GM19238 (cell line): Measurements from ENCODE around the gene CYP3A7.
"Not testable (repeated sequence)": the region's sequence is repeated elsewhere in the genome, so short reads cannot be mapped to it uniquely, and the experiment has no call there.

Experiments used
- DNase-seq: peaks from one replicate; pipeline ENCODE4 v3.0.0; 2011; ENCODE audit warnings: low spot score; ENCODE audit not compliant: insufficient read length

Gene CYP3A7

DNA sequence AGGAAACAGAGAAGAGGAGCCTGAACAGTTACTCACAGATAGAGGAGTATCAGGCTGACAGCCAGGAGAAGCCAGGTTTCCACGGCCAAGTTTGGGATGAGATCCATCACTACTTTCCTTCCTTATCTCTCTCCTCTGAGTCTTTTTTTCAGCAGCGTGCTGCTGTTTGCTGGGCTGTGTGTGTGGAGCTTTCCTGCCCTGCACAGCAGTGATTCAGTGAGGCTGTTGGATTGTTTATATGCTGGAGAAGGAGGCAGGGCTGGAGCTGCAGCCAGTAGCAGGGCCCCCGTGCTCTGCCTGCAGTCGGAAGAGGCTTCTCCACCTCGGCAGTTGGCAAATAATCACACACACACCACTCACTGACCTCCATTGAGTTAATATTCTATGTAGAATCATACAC, at the start of gene CYP3A7:
Gene CYP3A7, minus strand, starts transcription at position 210 of the 400 bp plus-strand sequence. Its CDS starts 103 bp downstream, at position 107.
- no peak for DNase-seq

DNA sequence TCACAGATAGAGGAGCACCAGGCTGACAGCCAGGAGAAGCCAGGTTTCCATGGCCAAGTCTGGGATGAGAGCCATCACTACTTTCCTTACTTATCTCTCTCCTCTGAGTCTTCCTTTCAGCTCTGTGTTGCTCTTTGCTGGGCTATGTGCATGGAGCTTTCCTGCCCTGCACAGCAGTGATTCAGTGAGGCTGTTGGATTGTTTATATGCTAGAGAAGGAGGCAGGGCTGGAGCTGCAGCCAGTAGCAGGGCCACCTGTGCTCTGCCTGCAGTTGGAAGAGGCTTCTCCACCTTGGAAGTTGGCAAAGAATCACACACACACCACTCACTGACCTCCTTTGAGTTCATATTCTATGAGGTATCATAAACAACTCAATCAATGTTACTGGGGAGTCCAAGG, 49.0 kb upstream of the CYP3A7 start, which contains the start of gene CYP3A4:
Gene CYP3A4, minus strand, starts transcription at position 178 of the 400 bp plus-strand sequence. Its CDS starts 103 bp downstream, at position 75.
- DNase-seq = no peak

DNA sequence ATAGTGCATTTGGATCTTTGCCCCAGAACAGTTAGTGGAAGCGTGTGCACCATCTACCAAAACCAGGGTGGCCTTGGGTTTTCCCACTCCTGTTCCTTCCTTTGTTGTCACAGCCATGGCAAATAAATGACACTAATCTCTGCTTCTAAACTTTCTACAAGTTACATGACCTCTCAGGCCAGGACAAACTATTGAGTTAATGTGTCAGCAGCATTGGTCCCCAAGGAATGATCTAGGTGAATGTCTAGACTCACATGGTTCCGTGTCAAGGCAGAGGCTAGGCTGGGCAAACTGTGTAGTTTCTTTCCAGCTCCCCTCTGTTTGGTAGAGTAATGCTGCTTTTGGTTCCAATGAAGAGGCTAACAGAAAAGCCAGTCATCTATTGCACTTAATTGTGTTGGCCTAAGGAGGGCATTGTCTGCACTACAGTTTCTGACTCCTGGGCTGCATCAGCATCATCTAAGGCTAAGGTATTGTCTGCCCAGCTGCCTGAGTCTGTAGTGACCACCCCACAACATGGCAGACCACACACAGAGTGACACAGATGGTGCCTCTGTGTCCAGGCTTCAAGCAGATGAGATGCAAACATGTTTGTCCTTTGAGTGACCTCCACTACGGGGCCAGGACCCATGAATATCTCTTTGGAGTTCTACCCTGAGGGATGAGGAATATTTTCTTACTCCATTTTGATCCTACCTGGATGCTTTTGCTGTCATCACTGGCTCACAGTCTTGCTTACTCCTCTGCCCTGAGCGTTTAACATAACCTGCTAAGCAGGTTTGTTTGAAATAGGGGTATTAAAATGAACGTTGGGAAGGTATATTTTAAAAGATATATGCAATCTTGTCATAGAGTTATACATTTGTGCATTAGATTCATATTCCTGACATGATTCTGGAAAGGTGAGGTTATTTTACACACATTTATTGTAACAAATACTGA, 47.3 kb upstream of the CYP3A7 start:
- DNase-seq = no peak

DNA sequence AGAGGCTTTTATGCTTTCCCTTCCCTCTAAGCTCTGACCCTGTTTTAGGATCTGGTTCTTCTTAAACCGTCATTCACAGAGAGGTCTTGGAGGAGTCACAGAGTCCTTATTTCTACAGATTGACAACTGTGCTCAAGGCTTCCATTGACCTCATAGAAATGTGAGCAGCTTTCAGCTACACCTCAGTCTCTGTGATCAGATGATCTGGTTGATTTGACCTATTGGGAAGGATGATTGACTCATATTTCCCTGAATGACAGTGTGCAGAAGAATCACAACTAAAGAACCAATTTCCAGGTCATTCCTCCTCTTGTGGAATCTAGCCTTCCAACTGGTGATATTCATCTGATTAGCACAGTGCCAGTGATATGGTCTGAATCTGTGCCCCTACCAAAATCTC, 45.6 kb upstream of the CYP3A7 start:
- DNase-seq = no peak

DNA sequence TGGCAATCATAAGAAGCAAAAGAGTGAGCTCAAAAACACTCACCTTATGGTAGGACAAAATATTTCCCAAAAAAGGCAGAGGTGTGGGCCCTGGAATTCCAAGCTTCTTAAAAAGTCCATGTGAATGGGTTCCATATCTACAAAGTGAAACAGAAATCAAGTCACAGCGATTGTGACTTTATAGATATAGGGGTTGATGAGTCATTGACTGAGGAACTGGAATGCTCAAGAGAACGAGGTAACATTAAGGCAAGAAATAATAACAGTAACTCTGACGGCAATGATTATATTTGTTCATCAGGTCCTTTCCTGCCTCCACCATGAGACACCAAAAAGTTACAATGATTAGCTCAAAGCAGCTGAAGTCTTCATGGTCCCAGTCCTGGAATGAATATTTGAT, 45.0 kb upstream of the CYP3A7 start:
- no peak for DNase-seq

DNA sequence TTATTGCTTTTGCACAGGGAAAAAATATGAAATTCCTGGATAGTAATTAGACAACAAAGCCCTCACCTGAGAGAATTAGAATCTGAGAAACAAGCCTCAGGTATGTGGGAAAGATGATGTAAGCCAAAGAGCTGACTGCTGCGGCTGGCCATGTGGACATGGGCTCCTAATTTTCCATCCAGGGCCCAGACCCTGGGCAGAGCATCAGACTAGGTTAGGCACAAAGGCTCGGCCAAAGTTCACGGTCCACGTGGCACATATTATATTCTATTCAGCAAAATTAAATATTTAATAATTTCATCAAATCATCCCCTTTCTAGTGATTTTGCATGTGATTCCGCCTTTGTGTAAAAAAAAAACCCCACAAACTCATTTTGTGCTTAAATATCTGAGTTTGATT, 43.9 kb upstream of the CYP3A7 start:
- DNase-seq = no peak

DNA sequence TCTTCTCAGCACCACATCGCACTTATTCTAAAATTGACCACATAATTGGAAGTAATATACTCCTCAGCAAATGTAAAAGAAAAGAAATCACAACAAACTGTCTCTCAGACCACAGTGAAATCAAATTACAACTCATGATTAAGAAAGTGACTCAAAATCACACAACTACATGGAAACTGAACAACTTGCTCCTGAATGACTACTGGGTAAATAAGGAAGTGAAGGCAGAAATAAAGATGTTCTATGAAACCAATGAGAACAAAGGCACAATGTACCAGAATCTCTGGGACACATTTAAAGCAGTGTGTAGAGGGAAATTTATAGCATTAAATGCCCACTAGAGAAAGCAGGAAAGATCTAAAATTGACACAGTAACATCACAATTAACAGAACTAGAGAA, 38.4 kb upstream of the CYP3A7 start:
- not testable (repeated sequence) for DNase-seq

DNA sequence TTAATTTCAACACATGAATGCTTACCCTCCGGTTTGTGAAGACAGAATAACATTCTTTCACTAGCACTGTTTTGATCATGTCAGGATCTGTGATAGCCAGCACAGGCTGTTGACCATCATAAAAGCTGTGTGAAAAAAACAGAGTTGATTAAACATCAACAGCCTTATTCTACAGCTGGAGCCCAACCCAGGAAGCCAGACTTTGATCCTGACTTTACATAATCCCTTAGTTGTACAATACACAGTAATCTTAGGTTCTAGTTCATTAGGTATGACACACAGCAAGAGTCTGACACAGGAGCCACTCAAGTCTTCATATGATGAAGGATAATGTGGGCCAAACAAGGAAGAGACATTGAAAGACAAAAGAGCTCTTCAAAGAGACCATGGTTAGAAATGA, 37.6 kb upstream of the CYP3A7 start:
- DNase-seq = no peak

DNA sequence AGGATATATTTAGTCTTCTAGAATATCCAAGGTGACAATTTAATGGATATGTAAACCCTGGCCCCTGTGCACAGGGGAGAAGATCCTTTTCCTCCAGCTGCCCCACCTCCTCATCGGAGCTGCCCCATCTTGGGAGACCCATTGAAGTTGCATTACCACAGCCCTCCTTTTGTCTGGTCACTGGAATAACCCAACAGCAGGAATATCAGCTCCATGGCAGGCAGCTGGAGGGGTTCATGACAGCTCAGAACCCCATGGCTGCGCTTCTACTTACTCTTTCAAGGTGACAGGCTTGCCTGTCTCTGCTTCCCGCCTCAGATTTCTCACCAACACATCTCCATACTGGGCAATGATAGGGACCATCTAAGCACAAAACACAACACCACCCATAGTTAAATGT, 34.5 kb upstream of the CYP3A7 start:
- DNase-seq = not testable (repeated sequence)

DNA sequence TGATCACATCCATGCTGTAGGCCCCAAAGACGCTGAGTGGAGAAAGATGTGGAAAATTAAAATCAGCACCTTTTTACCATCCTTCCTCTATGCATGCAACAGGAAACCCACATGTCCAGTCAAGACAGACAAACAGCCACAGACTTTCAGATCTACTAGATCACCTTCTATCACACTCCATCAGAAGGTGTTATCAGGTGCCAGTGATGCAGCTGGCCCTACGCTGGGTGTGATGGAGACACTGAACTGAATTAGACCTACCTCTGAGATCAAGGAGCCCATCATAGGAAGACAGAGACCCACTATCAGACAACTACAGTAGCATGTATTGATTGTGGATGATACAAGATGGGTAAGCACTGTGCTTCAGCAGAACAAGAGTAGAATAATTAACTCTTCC, 33.5 kb upstream of the CYP3A7 start:
- DNase-seq = no peak

DNA sequence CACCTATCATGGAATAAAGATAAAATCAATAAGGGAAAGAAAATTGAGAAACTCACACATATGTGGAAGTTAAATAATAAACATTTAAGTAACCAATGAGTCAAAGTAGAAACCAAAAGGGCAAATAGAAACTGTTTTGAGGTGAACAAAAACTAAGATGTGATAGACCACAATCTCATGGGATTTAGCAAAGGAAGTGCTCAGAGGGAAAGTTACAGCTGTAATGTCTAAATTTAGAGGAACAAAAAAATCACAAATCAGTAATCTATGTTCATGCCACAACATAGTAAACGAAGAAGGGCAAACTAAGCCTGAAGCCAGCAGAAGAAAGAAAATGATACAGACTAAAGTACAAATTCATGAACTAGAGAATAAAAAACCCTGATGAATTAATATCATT, 32.7 kb upstream of the CYP3A7 start:
- no peak for DNase-seq

DNA sequence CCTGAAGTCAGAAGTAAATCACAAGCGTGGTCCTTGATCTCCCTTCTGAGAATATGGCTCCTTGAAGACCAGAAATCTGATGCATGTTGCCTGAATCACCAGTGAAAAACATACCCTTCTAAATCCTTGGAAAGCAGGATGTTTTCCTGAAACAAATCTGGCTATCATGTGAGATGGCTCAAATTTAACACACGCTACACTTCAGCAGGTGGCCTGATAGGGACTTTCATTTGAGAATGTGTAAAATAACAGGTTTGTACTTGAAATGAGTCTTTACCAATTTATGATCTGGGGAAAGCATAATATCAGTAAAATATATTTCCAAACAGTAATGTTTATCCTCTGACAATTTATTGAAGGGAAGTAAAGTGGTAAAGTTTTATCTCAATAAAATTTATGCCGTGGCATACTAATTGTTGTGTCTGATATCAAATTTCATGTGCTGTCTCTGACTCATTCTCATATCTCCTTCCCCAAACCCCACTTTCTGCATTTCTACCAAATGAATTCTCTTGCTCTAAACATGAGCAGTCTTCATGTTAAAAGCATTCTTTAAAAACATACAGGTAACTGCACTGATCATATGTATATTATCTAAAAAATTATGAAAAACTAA, 31.6 kb upstream of the CYP3A7 start:
- DNase-seq = no peak

DNA sequence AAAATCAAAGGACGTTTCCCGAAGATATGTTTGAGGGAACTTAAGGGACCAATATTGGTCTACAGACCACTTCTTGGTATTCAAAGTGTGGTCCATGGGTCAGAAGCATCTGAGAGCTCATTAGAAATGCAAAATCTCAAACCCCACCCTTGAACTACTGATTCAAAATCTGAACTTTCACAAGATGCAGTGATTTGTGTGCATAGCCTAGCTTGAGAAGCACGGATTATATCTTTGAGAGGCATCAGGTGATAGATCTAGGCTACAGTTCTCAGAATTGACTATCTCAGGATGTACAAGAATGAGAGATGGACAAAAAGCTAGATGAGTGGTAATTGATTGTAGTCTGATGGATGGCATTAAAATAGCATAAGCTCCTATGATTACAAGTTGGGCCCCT, 29.5 kb upstream of the CYP3A7 start:
- no peak for DNase-seq

DNA sequence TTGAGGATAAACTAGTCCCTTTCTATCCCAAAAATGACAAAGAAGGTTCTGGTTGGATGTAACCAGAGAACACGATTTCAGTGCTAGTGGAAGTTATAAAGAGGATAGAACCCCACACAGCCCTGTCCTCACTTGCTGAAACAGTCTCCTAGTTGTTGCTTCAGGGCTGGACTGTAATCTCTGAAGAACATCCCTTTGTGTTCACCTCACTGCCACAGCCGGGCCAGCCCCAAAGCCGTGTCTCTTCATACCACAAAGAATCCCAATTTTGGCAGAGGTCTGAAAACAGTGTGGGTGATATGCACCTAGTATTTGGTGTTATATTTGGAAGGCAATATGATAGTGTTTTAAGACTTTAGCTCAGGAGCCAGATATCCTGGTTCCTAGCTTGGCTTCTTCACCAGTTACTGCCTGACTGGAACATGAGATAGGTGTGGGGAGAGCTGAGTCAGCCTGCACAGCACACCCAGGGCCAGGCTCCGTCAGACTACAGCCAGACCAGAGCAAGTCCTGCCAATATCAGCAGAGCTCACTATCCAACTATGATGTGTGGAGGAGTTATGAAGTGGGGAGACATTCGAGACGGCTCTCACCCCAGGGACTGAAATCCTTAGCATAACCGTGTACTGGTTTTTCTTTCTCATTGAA, 27.8 kb upstream of the CYP3A7 start:
- DNase-seq = no peak

DNA sequence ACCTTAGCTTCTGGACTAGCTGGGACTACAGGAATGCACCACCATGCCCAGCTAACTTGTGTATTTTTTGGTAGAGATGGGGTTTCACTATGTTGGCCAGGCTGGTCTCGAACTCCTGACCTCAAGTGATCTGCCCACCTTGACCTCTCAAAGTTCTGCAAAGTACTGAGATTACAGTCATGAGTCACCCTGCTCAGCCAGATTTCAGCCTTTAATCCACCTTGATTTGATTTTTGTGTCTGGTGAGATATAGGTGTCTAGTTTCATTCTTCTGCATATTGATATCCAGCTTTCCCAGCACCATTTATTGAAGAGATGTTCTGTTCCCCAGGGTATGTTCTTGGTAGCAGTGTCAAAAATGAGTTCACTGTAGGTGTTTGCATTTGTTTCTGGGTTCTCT, 20.1 kb upstream of the CYP3A7 start:
- no peak for DNase-seq

DNA sequence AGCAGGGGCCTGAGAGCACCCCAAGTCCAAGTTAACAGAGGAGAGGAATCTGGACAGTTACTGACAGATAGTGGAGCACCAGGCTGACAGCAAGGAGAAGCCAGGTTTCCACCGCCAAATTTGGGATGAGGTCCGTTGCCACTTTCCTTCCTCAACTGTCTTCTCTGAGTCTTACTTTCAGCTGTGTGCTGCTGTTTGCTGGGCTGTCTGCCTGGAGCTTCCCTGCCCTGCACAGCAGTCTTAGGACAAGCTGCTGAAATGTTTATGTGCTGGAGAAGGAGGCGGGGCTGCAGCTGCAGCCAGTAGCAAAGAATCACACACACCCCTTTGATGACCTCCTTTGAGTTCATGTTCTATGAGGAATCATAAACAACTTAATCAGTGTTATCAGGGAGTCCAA, 17.4 kb upstream of the CYP3A7 start:
- no peak for DNase-seq

DNA sequence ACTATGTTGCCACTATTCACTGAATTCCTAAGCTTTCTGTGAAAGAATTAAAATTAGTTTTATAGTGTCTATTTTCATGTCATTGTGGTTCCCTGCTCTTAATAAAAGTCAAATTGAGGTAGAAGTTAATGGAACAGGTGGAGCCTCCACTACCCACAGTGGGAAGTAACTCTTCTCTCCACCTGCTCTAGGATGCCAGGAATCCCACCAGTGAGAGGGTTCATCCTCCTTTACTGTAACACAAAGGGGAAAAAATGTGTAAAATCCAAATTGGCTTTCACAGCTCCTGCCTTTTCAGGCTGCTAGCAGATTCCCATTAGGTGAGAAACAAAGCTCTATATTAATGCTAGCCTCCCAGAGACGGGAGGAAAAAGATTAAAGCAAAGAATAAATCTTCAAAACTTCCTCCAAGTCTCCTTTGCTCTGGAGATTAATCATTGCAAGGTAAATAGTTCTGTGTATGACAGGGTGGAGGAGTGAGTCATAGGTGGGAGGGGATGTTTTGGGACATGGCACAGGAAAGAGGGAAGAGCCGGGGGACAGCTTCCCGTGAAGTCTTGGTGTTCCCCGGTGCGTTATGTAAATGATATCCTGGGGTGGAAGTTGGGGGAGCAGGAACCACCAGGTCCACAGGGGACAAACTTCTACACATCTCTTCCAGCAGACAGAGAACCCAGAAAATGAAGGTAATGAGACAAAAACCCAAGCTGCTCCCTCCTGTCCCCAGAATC, 16.5 kb upstream of the CYP3A7 start:
- not testable (repeated sequence) for DNase-seq

DNA sequence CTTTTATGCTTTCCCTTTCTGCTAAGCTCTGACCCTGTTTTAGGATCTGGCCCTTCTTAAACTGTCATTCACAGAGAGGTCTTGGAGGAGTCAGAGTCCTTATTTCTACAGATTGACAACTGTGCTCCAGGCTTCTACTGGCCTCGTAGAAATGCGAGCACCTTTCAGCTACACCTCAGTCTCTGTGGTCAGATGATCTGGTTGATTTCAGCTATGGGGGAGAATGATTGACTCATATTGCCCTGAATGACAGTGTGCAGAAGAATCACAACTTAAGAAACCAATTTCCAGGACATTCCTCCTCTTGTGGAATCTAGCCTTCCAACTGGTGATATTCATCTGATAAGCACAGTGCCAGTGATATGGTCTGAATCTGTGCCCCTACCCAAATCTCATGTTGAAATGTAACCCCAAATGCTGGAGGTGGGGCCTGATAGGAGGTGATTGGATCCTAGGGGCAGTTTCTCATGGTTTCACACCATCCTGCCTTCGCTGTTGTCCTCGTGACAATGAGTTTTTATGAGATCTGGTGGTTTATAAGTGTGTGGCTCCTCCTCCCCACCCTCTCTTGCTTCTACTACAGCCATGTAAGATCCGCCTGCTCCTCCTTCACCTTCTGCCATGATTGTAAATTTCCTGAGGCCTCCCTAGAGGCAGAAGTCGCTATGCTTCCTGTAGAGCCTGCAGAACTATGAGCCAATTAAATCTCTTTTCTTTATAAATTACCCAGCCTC, 14.0 kb upstream of the CYP3A7 start:
- no peak for DNase-seq

DNA sequence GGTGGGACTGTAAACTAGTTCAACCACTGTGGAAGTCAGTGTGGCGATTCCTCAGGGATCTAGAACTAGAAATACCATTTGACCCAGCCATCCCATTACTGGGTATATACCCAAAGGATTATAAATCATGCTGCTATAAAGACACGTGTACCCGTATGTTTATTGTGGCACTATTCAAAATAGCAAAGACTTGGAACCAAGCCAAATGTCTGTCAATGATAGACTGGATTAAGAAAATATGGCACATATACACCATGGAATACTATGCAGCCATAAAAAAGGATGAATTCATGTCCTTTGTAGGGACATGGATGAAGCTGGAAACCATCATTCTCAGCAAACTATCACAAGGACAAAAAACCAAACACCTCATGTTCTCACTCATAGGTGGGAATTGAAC, 11.9 kb upstream of the CYP3A7 start:
- not testable (repeated sequence) for DNase-seq

DNA sequence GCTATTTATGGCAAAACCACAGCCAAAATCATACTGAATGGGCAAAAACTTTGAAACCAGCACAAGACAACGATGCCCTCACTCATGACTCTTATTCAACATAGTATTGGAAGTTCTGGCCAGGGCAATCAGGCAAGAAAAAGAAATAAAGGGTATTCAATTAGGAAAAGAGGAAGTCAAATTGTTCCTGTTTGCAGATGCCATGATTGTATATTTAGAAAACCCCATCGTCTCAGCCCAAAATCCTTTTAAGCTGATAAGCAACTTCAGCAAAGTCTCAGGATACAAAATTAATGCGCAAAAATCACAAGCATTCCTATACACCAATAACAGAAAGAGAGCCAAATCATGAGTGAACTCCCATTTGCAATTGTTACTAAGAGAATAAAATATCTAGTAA, 10.4 kb upstream of the CYP3A7 start:
- DNase-seq = not testable (repeated sequence)
